ENCODE data around the gene STOM. TPM values are rescaled to one million over a fixed set of nuclear protein-coding genes. Genes with fewer than 3 reads are reported as not detected.

The STOM gene
- total and polyA plus RNA-seq, 2 of the 8 experiments (the other 6 are each of a cell fraction or from before 2014, with no cell fraction given): 25.2 to 60.4 TPM

DNA sequence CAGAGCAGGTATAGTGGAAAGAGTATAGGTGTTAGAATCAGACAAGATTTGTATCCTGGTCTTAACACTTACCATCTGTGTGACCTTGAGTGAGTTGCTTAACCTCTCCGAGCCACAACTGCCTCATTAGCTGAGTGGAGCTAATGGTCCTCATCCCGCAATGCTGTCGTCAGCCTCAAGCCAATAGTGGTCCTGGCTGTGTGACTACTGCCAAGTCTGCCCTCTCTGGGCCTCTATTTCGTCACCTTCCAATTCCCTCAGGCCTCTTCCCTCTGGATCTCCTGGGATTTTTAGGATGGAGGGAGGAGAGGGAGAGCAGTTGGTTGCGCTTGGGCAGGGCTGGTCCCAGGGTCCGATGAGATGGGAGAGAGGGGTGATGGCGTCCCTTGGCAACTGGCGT lies 41.6 kb downstream of the STOM start:
- ChIA-PET POLR2A (ENCODE audit: partially characterized antibody) (no interaction called here), CTCF (ENCODE audit: partially characterized antibody) (interaction anchor here (1.0 to 2.5 kb wide), 6 partner anchors 11 to 73 kb away, joined by 3 to 8 read pairs (median 4); no protein-coding TSS in a partner anchor)

More for the DNA sequence above, 41.6 kb downstream of the STOM start:
- H2BK15ac ChIP-seq (ENCODE audit: low read length): no peak overlapping the region
- no peaks in the 10 kb centered on the region for H3K4me1 ChIP-seq (replicated peaks in 1 of 4; ENCODE audit: control insufficient read depth in 3 of 4, insufficient read depth in 4 of 4, low read length in 3 of 4)
- FAIRE-seq (no peak), DNase-seq (ENCODE audit: low read depth in 1 of 2, low spot score in 2 of 2) (no peak)
- no peak overlapping the region for H3K18ac ChIP-seq (ENCODE audit: extremely low read depth, low read length)
- H3K36me3 ChIP-seq (ENCODE audit: control insufficient read depth in 2 of 4, insufficient read depth in 4 of 4, low read length in 3 of 4): peaks cover 0 to 8% (median 3%) of the 10 kb centered on the region in 4 experiments; a peak in 5 of 8 replicates
- no peak overlapping the region for H3K4me2 ChIP-seq (ENCODE audit: insufficient read depth in 1 of 2, low read depth in 2 of 2, low read length in 2 of 2)
- no peak overlapping the region for H2AK5ac ChIP-seq (ENCODE audit: low read depth, low read length)
- no peak overlapping the region for H2BK5ac ChIP-seq (ENCODE audit: low read depth, low read length)
- no peak overlapping the region for H4K5ac ChIP-seq (ENCODE audit: insufficient read length, low read depth, low read length)
- no peak overlapping the region for H2AFZ ChIP-seq (ENCODE audit: low read length)
- no peak overlapping the region for H3K9ac ChIP-seq (replicated peaks in 1 of 4; ENCODE audit: extremely low read depth in 1 of 4, low read depth in 3 of 4, low read length in 3 of 4)
- H4K91ac ChIP-seq (replicated peaks; ENCODE audit: insufficient read length, low read length): no peak overlapping the region
- no peak overlapping the region for H3K56ac ChIP-seq (replicated peaks; ENCODE audit: insufficient read length, low read depth, low read length)
- no peak for TF ChIP-seq SAP30 (IDR thresholded peaks at IDR 0.05; ENCODE audit: insufficient read depth, insufficient replicate concordance, low read length)
- no peak for TF ChIP-seq BCL11A (IDR thresholded peaks at IDR 0.05; ENCODE audit: low read depth in 2 of 2, low read length in 2 of 2)
- no peak for TF ChIP-seq EZH2 (IDR thresholded peaks at IDR 0.05; ENCODE audit: low read depth, low read length, severe bottlenecking)
- TF ChIP-seq, protein P1, sequence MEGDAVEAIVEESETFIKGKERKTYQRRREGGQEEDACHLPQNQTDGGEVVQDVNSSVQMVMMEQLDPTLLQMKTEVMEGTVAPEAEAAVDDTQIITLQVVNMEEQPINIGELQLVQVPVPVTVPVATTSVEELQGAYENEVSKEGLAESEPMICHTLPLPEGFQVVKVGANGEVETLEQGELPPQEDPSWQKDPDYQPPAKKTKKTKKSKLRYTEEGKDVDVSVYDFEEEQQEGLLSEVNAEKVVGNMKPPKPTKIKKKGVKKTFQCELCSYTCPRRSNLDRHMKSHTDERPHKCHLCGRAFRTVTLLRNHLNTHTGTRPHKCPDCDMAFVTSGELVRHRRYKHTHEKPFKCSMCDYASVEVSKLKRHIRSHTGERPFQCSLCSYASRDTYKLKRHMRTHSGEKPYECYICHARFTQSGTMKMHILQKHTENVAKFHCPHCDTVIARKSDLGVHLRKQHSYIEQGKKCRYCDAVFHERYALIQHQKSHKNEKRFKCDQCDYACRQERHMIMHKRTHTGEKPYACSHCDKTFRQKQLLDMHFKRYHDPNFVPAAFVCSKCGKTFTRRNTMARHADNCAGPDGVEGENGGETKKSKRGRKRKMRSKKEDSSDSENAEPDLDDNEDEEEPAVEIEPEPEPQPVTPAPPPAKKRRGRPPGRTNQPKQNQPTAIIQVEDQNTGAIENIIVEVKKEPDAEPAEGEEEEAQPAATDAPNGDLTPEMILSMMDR (IDR thresholded peaks at IDR 0.05; ENCODE audit: control extremely low read depth in 1 of 3, insufficient read depth in 1 of 3, low read depth in 1 of 3, low read length in 3 of 3): no peak
- no peak for TF ChIP-seq KDM4A (IDR thresholded peaks at IDR 0.05; ENCODE audit: low read depth, low read length, severe bottlenecking)
- TF ChIP-seq YY1 (IDR thresholded peaks at IDR 0.05; ENCODE audit: low read depth, low read length): no peak
- no peak for TF ChIP-seq CBX5 (IDR thresholded peaks at IDR 0.05; ENCODE audit: low read depth, low read length)
- no peak overlapping the region for H2BK12ac ChIP-seq (ENCODE audit: low read depth, low read length)
- no peak overlapping the region for H3K23ac ChIP-seq (ENCODE audit: insufficient read length)
- H4K8ac ChIP-seq (ENCODE audit: extremely low read depth, insufficient read depth, low read length): no peak overlapping the region
- WGBS, 2 experiments (ENCODE audit: extremely low coverage in 1 of 2, insufficient coverage in 1 of 2, insufficient read length in 1 of 2, insufficient replicate concordance in 2 of 2, low coverage in 1 of 2, low lambda C conversion rate in 2 of 2, missing lambda C conversion rate in 1 of 2): 83% methylated on average over 8 of the region's 8 CpGs; no CpG with 5 or more reads in 1 of the 2 experiments
- no peaks in the 10 kb centered on the region for H3K79me1 ChIP-seq (ENCODE audit: low read depth, low read length)
- no peaks in the 10 kb centered on the region for H3K79me2 ChIP-seq (ENCODE audit: control insufficient read depth in 1 of 2, insufficient read depth in 2 of 2, low read length in 2 of 2)
- H3K14ac ChIP-seq (ENCODE audit: insufficient read length): no peak overlapping the region
- H3K9me3 ChIP-seq (ENCODE audit: insufficient read depth in 2 of 2, low read depth in 1 of 2, low read length in 1 of 2): no peaks in the 10 kb centered on the region
- H3K4me3 ChIP-seq (ENCODE audit: extremely low read depth in 1 of 4, insufficient read depth in 2 of 4, low read depth in 3 of 4, low read length in 4 of 4): no peak overlapping the region
- no peaks in the 10 kb centered on the region for H3K27me3 ChIP-seq (replicated peaks in 1 of 4; ENCODE audit: control insufficient read depth in 3 of 4, extremely low read depth in 1 of 4, insufficient read depth in 3 of 4, low read length in 3 of 4)
- no peak overlapping the region for H3K27ac ChIP-seq (ENCODE audit: low read depth, low read length)
- no peak overlapping the region for H3K4ac ChIP-seq (replicated peaks; ENCODE audit: insufficient read length, low read depth, low read length)
- no peaks in the 10 kb centered on the region for H3K23me2 ChIP-seq (ENCODE audit: low read depth, low read length)
- H2BK20ac ChIP-seq (ENCODE audit: low read length): no peak overlapping the region
- no peak overlapping the region for H2BK120ac ChIP-seq (replicated peaks; ENCODE audit: low read depth, low read length)
- H4K20me1 ChIP-seq (replicated peaks in 1 of 2; ENCODE audit: control insufficient read depth in 1 of 2, insufficient read depth in 2 of 2, low read length in 2 of 2): peaks cover 0 to 3% of the 10 kb centered on the region in 2 experiments
